GF-D8 (cell line): ENCODE results near the gene EDEM2.
A peak's percentile ranks its signal among the peaks of the same experiment; 100 is the strongest.
"Not testable (repeated sequence)": the region's sequence is repeated elsewhere in the genome, so short reads cannot be mapped to it uniquely, and the experiment has no call there.

Experiments used
- DNase-seq: peaks from one replicate; lab custom pipeline; 2025; lab: John Stamatoyannopoulos, UW

The EDEM2 gene

GRCh38 chr20:35146920-35147574 lies at the start of gene EDEM2:
TSS of gene EDEM2 (minus strand) at chr20:35147336. CDS start at chr20:35147258, 78 bp downstream.
- peak; percentile 87 for DNase-seq

GRCh38 chr20:35196313-35196712 lies 49.2 kb upstream of the EDEM2 start:
- DNase-seq, result no peak

GRCh38 chr20:35193031-35193791 lies 46.1 kb upstream of the EDEM2 start:
- DNase-seq, result not testable (repeated sequence)

GRCh38 chr20:35192118-35192872 lies 45.2 kb upstream of the EDEM2 start:
- DNase-seq, result no peak

- no peak for DNase-seq
Observed at GRCh38 chr20:35191419-35192117, 44.4 kb upstream of the EDEM2 start.

GRCh38 chr20:35190556-35190955 lies 43.4 kb upstream of the EDEM2 start:
- DNase-seq, result no peak

GRCh38 chr20:35189223-35189622 lies 42.1 kb upstream of the EDEM2 start:
- DNase-seq, result not testable (repeated sequence)

- no peak for DNase-seq
Observed at GRCh38 chr20:35187584-35188190, 40.6 kb upstream of the EDEM2 start.

GRCh38 chr20:35186691-35187289 lies 39.7 kb upstream of the EDEM2 start:
- not testable (repeated sequence) for DNase-seq

- DNase-seq, result no peak
Observed at GRCh38 chr20:35181731-35182130, 34.6 kb upstream of the EDEM2 start.

- DNase-seq, result no peak
Observed at GRCh38 chr20:35180266-35180665, 33.1 kb upstream of the EDEM2 start.

GRCh38 chr20:35179292-35180212 lies 32.4 kb upstream of the EDEM2 start:
- DNase-seq, result no peak

GRCh38 chr20:35176132-35176531 lies 29.0 kb upstream of the EDEM2 start:
- no peak for DNase-seq

- no peak for DNase-seq
Observed at GRCh38 chr20:35174458-35175216, 27.5 kb upstream of the EDEM2 start.

GRCh38 chr20:35173576-35174192 lies 26.5 kb upstream of the EDEM2 start:
- DNase-seq, result no peak

GRCh38 chr20:35172434-35172806 lies 25.3 kb upstream of the EDEM2 start:
- no peak for DNase-seq

GRCh38 chr20:35171753-35172433 lies 24.8 kb upstream of the EDEM2 start, which contains the start of gene PROCR:
TSS of gene PROCR (plus strand) at chr20:35172072. CDS start at chr20:35172155, 83 bp downstream.
- DNase-seq, result peak; percentile 75

- DNase-seq, result no peak
Observed at GRCh38 chr20:35171438-35171752, 24.3 kb upstream of the EDEM2 start.
